IMR-90 (cell line): Measurements from ENCODE around the gene AHNAK2. TPM values are rescaled to one million over a fixed set of nuclear protein-coding genes. Genes with fewer than 3 reads are reported as not detected.

ENCODE experiments used
- ATAC-seq: fragments of 200-7000 bp; cut with Tn5 transposase; 2 replicates; pipeline ENCODE4 v1.9.1; 2020; ENCODE audit warnings: low read depth, mild to moderate bottlenecking, moderate library complexity
- BruUV-seq: library from RNA; stranded (reverse); fragments of 400-500 nt; replicated peaks from 2 replicates; lab custom pipeline; 2021; lab: Mats Ljungman, UMichigan
- CTCF ChIA-PET: fragments of 300-600 bp; formaldehyde crosslinking; extraction: SDS; loops from one replicate; lab custom pipeline; 2021; ENCODE audit warnings: antibody characterized with exemption; lab: Yijun Ruan, JAX
- POLR2A ChIA-PET: fragments of 300-600 bp; sonication (Branson Sonifier 250); formaldehyde crosslinking; loops from one replicate; lab custom pipeline; 2022; ENCODE audit warnings: antibody characterized with exemption; ENCODE audit not compliant: unreplicated experiment; lab: Charles Lee
- DNase-seq: peaks from one replicate; pipeline ENCODE4 v3.0.0; 2013
- H2AFZ ChIP-seq: replicated peaks from 2 replicates; pipeline ENCODE3; 2013; ENCODE audit warnings: low read length, mild to moderate bottlenecking; ENCODE audit not compliant: poor library complexity
- H2AK5ac ChIP-seq: 2 replicates; pipeline ENCODE4 v1.6.1; 2013; ENCODE audit warnings: low read depth, low read length, inconsistent platforms
- H2AK9ac ChIP-seq: replicated peaks from 2 replicates; pipeline ENCODE3; 2013; ENCODE audit warnings: mild to moderate bottlenecking, low read depth, low read length, moderate library complexity; ENCODE audit not compliant: poor library complexity
- H2BK120ac ChIP-seq: 2 replicates; pipeline ENCODE4 v1.6.1; 2013; ENCODE audit warnings: low read depth, low read length, inconsistent platforms
- H2BK15ac ChIP-seq: 3 replicates; pipeline ENCODE4 v1.6.1; 2013; ENCODE audit warnings: low read depth, low read length, inconsistent platforms
- H2BK20ac ChIP-seq: 2 replicates; pipeline ENCODE4 v1.6.1; 2013; ENCODE audit warnings: low read depth, mild to moderate bottlenecking, inconsistent platforms, low read length, moderate library complexity
- H2BK5ac ChIP-seq: 2 replicates; pipeline ENCODE4 v1.6.1; 2013; ENCODE audit warnings: mild to moderate bottlenecking, low read depth, low read length, inconsistent platforms; ENCODE audit not compliant: poor library complexity, severe bottlenecking
- H3K14ac ChIP-seq: replicated peaks from 2 replicates; pipeline ENCODE4 v1.6.1; 2013; ENCODE audit warnings: low read depth, low read length, inconsistent platforms
- H3K18ac ChIP-seq: 2 replicates; pipeline ENCODE4 v1.6.1; 2013; ENCODE audit warnings: low read depth, low read length, control low read depth
- H3K23ac ChIP-seq: 2 replicates; pipeline ENCODE4 v1.6.1; 2013; ENCODE audit warnings: low read depth, low read length, inconsistent platforms
- H3K27ac ChIP-seq: 2 replicates; pipeline ENCODE4 v1.5.1; 2013; ENCODE audit warnings: mild to moderate bottlenecking, control low read depth, low read length; ENCODE audit not compliant: insufficient read depth
- H3K27me3 ChIP-seq: 2 replicates; pipeline ENCODE4 v1.6.1; 2013; ENCODE audit warnings: low read length; ENCODE audit not compliant: control insufficient read depth, insufficient read depth
- H3K36me3 ChIP-seq: 2 replicates; pipeline ENCODE4 v1.6.1; 2013; ENCODE audit warnings: low read length, mixed read lengths; ENCODE audit not compliant: control insufficient read depth, insufficient read depth
- H3K4ac ChIP-seq: 2 replicates; pipeline ENCODE4 v1.6.1; 2013; ENCODE audit warnings: low read depth, low read length, inconsistent platforms
- H3K4me1 ChIP-seq: 2 replicates; pipeline ENCODE4 v1.6.1; 2013; ENCODE audit warnings: low read length, mixed read lengths; ENCODE audit not compliant: control insufficient read depth, insufficient read depth
- H3K4me2 ChIP-seq: 2 replicates; pipeline ENCODE4 v1.6.1; 2013; ENCODE audit warnings: low read depth, mild to moderate bottlenecking, control low read depth, low read length, moderate library complexity
- H3K4me3 ChIP-seq: 2 replicates; pipeline ENCODE4 v1.5.1; 2013; ENCODE audit warnings: low read depth, mild to moderate bottlenecking, control low read depth, low read length, moderate library complexity; ENCODE audit not compliant: insufficient read depth
- H3K56ac ChIP-seq: 2 replicates; pipeline ENCODE4 v1.6.1; 2013; ENCODE audit warnings: low read length, inconsistent platforms; ENCODE audit not compliant: insufficient read depth; ENCODE audit errors: extremely low read depth
- H3K79me1 ChIP-seq, 2 experiments: 2 replicates each; pipeline ENCODE4 v1.6.1; 2013; ENCODE audit warnings: low read length in 2 of 2, inconsistent platforms in 1 of 2, low read depth in 1 of 2
- H3K9ac ChIP-seq: 2 replicates; pipeline ENCODE4 v1.6.1; 2013; ENCODE audit warnings: low read depth, low read length, control low read depth
- H3K9me1 ChIP-seq: 2 replicates; pipeline ENCODE4 v1.6.1; 2013; ENCODE audit warnings: low read length, inconsistent platforms; ENCODE audit not compliant: insufficient read depth
- H3K9me3 ChIP-seq: 2 replicates; pipeline ENCODE4 v1.6.1; 2013; ENCODE audit warnings: low read length; ENCODE audit not compliant: control insufficient read depth, insufficient read depth
- H4K20me1 ChIP-seq: 2 replicates; pipeline ENCODE4 v1.6.1; 2013; ENCODE audit warnings: low read length, inconsistent platforms; ENCODE audit not compliant: insufficient read depth
- H4K5ac ChIP-seq: 2 replicates; pipeline ENCODE4 v1.6.1; 2013; ENCODE audit warnings: mild to moderate bottlenecking, low read depth, low read length, control low read depth
- H4K8ac ChIP-seq, 2 experiments: 2 replicates each; pipeline ENCODE4 v1.6.1; 2013; ENCODE audit warnings: low read depth in 2 of 2, low read length in 2 of 2, control low read depth in 1 of 2, inconsistent platforms in 1 of 2
- H4K91ac ChIP-seq: 2 replicates; pipeline ENCODE4 v1.6.1; 2013; ENCODE audit warnings: low read depth, low read length, inconsistent platforms; ENCODE audit not compliant: insufficient read depth
- CEBPB ChIP-seq: IDR thresholded peaks from 2 replicates; pipeline ENCODE4 v1.6.1; 2012; ENCODE audit warnings: low read depth, low read length, improper control_type of control experiment
- NFE2L2 ChIP-seq: fragments of 150-350 bp; IDR thresholded peaks from 2 replicates; pipeline ENCODE4 v1.6.1; 2016; ENCODE audit warnings: low read depth, mild to moderate bottlenecking, low read length
- RFX5 ChIP-seq: IDR thresholded peaks from 2 replicates; pipeline ENCODE4 v1.8.0; 2012; ENCODE audit warnings: low read depth, mild to moderate bottlenecking, low read length, moderate library complexity
- WGBS, 2 experiments: methylation state at CpG; one replicate each; pipeline versions ENCODE4 v1.1.5 to v1.1.7; 2013; ENCODE audit warnings: missing lambda C conversion rate in 2 of 2; ENCODE audit not compliant: insufficient read length in 1 of 2; ENCODE audit errors: extremely low coverage in 2 of 2; 5-methylcytosine and 5-hydroxymethylcytosine counted together
- dilution Hi-C: fragments of 300-500 bp; cut with HindIII; formaldehyde crosslinking; loops from one replicate; pipeline ENCODE4 v1.14.3; 2018; ENCODE audit warnings: low sequenced_read_pairs; ENCODE audit not compliant: unreplicated experiment
- in situ Hi-C: fragments of 300-500 bp; cut with MboI; formaldehyde crosslinking; loops from 3 replicates; pipeline ENCODE4 v1.14.3; 2019; ENCODE audit warnings: low sequenced_read_pairs, inconsistent platforms, mixed read lengths
- intact Hi-C: fragments of 100-400 bp; cut with micrococcal nuclease; formaldehyde crosslinking; loops from 2 replicates; pipeline ENCODE4 v1.10.0; 2022
- polyA plus RNA-seq, 3 experiments: library from polyadenylated mRNA; depleted of rRNA; stranded (reverse); fragments of >200 nt; gene quantifications; 2 replicates each; pipeline ENCODE4 v1.2.3, GENCODE V29; 2012; ENCODE audit warnings: low replicate concordance in 1 of 3
- total RNA-seq: library from RNA; depleted of rRNA; stranded (reverse); fragments of >200 nt; gene quantifications from 2 replicates; pipeline ENCODE4 v1.2.3, GENCODE V29; 2012

Gene AHNAK2
- total and polyA plus RNA-seq, 2 of the 4 experiments (the other 2 are of a cell fraction) = 2.6 to 7.9 TPM

GRCh38 chr14:104938960-104939359 lies 39.2 kb downstream of the AHNAK2 start:
- Histone ChIP-seq H3K4me3 (no peak overlapping the region), H3K4ac (no peak overlapping the region), H4K91ac (no peak overlapping the region), H2BK20ac (no peak overlapping the region), H2AK5ac (no peak overlapping the region), H3K14ac (no peak overlapping the region), H3K27me3 (peaks cover 40% of the 10 kb centered on the region), H4K5ac (no peak overlapping the region), H3K4me2 (no peak overlapping the region), H2AK9ac (no peak overlapping the region), H3K23ac (no peak overlapping the region), H3K36me3 (no peaks in the 10 kb centered on the region), H3K27ac (no peak overlapping the region), H3K9me1 (no peaks in the 10 kb centered on the region), H2BK5ac (no peak overlapping the region), H3K9ac (no peak overlapping the region), H2BK120ac (no peak overlapping the region), H2AFZ (no peak overlapping the region), H2BK15ac (no peak overlapping the region), H3K4me1 (no peaks in the 10 kb centered on the region), H4K20me1 (no peaks in the 10 kb centered on the region), H3K56ac (no peak overlapping the region), H3K79me1 (no peaks in the 10 kb centered on the region), H3K9me3 (no peaks in the 10 kb centered on the region), H4K8ac (no peak overlapping the region), H3K18ac (no peak overlapping the region)
- dilution Hi-C loops (loop anchor here (10.0 kb wide), 1 partner anchor 116 kb away; no protein-coding TSS in a partner anchor), intact Hi-C loops (no loop called here), in situ Hi-C loops (loop anchor here (5.0 kb wide), 1 partner anchor 33 kb away; no protein-coding TSS in a partner anchor)
- no peak for ATAC-seq
- ChIA-PET POLR2A (no interaction called here), CTCF (no interaction called here)
- no TSS peak for BruUV-seq
- WGBS, 2 experiments = no CpG with 5 or more reads among the region's 1 CpG
- DNase-seq = no peak
- no peak for TF ChIP-seq RFX5
- no peak for TF ChIP-seq NFE2L2
- TF ChIP-seq CEBPB = no peak
